ENCODE measurements around the gene COL5A1. TPM values are rescaled to one million over a fixed set of nuclear protein-coding genes. Genes with fewer than 3 reads are reported as not detected.

COL5A1 gene
- total RNA-seq = under 1 TPM in 1 of 2 experiments, not detected in 1; 0.10 TPM

GRCh38 chr9:134641173-134641989 lies at the start of gene COL5A1:
TSS of gene COL5A1 (plus strand) at chr9:134641803. CDS start at chr9:134642188, 385 bp downstream.
- no peaks in the 10 kb centered on the region for H3K9me3 Mint-ChIP-seq
- H3K36me3 Mint-ChIP-seq (ENCODE audit: low read depth) = no peaks in the 10 kb centered on the region
- H3K4me1 Mint-ChIP-seq (ENCODE audit: low read depth) = no peaks in the 10 kb centered on the region
- peak within 1 kb of the TSS; percentile 18 for H3K4me3 Mint-ChIP-seq
- peak; percentile 37 for DNase-seq
- H3K27ac Mint-ChIP-seq = no peak within 1 kb of the TSS
- peaks cover 15% of the 10 kb centered on the region for H3K27me3 Mint-ChIP-seq (ENCODE audit: low read depth)
- intact Hi-C loops (cut with micrococcal nuclease) = loop anchor here (5.0 kb wide), 1 partner anchor 194 kb away; no protein-coding TSS in a partner anchor
- CTCF ChIA-PET = no interaction called here

GRCh38 chr9:134592018-134592818 lies 49.4 kb upstream of the COL5A1 start:
- intact Hi-C loops (cut with micrococcal nuclease) = no loop called here
- no peak overlapping the region for H3K27ac Mint-ChIP-seq
- H3K4me3 Mint-ChIP-seq = no peak overlapping the region
- peaks cover 4% of the 10 kb centered on the region for H3K27me3 Mint-ChIP-seq (ENCODE audit: low read depth)
- H3K36me3 Mint-ChIP-seq (ENCODE audit: low read depth) = no peaks in the 10 kb centered on the region
- DNase-seq = no peak
- no peaks in the 10 kb centered on the region for H3K4me1 Mint-ChIP-seq (ENCODE audit: low read depth)
- no peaks in the 10 kb centered on the region for H3K9me3 Mint-ChIP-seq
- CTCF ChIA-PET = no interaction called here

DNA sequence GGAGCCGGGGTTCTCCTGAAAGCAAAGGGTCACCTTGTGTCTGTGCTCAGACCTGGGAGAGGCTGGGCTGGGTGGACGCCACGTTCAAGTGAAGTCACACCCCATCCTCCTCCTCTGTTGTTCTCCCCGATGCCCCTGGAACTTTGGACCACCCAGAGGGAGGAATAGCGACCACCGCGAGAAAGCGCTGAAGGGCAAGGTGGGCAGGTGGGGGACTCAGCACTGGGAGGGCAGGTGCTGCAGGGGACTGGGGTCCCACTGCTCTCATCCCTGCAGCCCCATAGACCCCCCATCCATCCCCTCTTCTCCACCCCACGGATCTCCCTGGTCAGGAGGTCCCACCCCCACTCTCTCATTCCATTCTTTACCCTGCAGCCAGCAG lies 48.8 kb upstream of the COL5A1 start:
- intact Hi-C loops (cut with micrococcal nuclease) = no loop called here
- Mint-ChIP-seq H3K4me3 (no peak overlapping the region), H3K27me3 (ENCODE audit: low read depth) (peaks cover 4% of the 10 kb centered on the region), H3K4me1 (ENCODE audit: low read depth) (no peaks in the 10 kb centered on the region), H3K27ac (no peak overlapping the region), H3K9me3 (no peaks in the 10 kb centered on the region), H3K36me3 (ENCODE audit: low read depth) (no peaks in the 10 kb centered on the region)
- CTCF ChIA-PET = no interaction called here
- DNase-seq = no peak

DNA sequence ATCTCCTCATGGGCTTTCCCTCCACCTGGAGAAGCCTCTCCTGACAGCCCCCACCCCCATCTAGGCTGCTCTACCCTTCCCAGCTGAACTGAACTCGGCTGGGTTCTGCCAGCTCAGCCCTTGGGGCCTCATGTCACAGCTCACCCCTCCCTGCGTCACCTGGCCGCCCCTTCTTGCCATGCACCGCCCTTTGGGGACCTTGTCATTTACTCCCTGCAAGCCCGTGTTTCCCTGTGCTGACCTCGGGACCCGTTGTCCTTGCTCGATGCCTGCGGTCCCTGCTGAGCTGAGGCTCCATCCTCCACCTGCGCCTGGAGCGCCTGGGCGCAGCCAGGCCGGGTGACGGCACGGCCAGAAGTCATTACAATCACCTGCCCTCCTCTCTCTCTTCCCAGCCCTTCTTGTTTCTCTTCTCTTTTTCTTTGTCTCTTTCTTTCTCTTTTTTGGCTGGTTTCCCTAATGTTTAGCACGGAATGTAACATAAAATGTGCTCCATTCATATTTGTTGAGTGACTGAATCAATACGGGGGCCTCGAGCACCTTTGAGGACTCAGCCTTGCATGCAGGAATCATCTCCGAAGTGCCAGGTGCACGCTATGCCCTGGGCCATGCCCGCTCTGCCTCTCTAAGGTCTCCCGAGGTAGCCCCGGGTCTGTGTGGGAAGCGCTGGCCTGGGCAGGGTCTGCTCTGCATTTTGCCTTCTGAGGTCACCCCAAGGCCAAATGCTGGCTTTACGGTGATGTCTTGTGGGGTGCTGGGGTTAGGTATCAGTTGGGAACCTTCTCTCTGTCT lies 48.1 kb upstream of the COL5A1 start:
- CTCF ChIA-PET = no interaction called here
- H3K27ac Mint-ChIP-seq = no peak overlapping the region
- no peaks in the 10 kb centered on the region for H3K36me3 Mint-ChIP-seq (ENCODE audit: low read depth)
- H3K4me3 Mint-ChIP-seq = no peak overlapping the region
- H3K4me1 Mint-ChIP-seq (ENCODE audit: low read depth) = no peaks in the 10 kb centered on the region
- intact Hi-C loops (cut with micrococcal nuclease) = no loop called here
- DNase-seq = no peak
- peaks cover 4% of the 10 kb centered on the region for H3K27me3 Mint-ChIP-seq (ENCODE audit: low read depth)
- no peaks in the 10 kb centered on the region for H3K9me3 Mint-ChIP-seq

DNA sequence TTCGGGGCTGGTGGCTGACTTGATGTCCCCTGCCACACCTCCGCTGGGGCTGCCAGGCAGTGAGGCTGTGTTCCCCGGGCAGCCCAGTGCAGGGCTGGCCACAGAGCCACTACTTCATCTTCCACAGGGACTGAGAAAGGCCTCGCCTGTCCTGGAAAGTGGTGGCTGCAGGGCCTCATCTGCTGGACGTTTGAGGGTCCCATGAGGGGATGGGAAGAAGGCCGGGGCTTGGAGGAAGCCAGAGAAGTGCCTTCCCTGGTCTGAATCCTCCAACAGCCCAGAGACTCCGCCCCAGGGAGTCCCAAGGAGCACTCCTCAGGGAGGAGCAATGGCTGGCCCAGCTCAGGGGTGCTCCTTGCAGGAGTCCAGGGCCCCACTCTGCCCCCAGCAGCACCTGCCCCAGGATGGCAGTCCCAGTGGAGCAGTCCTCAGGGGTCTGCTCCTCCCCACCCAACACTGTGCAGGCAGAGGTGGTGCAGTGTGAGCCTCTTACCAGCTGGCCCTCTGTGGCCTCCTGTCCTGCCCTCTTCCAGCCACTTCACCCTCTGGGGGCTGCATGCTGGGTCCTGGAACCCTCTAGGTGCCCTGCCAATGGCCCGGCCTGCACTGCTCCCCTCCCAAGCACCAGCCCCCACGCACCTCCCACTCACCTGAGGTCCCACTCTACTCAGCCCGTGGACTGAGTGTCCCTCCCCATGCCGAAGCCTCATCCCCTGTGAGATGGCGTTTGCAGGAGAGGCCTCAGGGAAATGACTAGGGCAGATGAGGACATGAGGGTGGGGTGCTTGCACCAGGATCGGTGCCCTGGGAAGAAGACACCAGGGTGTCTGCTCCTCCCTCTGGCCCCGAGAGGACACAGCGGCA lies 47.3 kb upstream of the COL5A1 start:
- intact Hi-C loops (cut with micrococcal nuclease) = no loop called here
- H3K4me3 Mint-ChIP-seq = no peak overlapping the region
- no peaks in the 10 kb centered on the region for H3K4me1 Mint-ChIP-seq (ENCODE audit: low read depth)
- no peak for DNase-seq
- H3K27ac Mint-ChIP-seq = no peak overlapping the region
- no peaks in the 10 kb centered on the region for H3K9me3 Mint-ChIP-seq
- no peaks in the 10 kb centered on the region for H3K36me3 Mint-ChIP-seq (ENCODE audit: low read depth)
- peaks cover 4% of the 10 kb centered on the region for H3K27me3 Mint-ChIP-seq (ENCODE audit: low read depth)
- CTCF ChIA-PET = no interaction called here

GRCh38 chr9:134595014-134595413 lies 46.6 kb upstream of the COL5A1 start:
- Mint-ChIP-seq H3K27me3 (ENCODE audit: low read depth) (peaks cover 4% of the 10 kb centered on the region), H3K4me3 (no peak overlapping the region), H3K9me3 (no peaks in the 10 kb centered on the region), H3K36me3 (ENCODE audit: low read depth) (no peaks in the 10 kb centered on the region), H3K27ac (no peak overlapping the region), H3K4me1 (ENCODE audit: low read depth) (no peaks in the 10 kb centered on the region)
- DNase-seq = no peak
- CTCF ChIA-PET = no interaction called here
- intact Hi-C loops (cut with micrococcal nuclease) = no loop called here

DNA sequence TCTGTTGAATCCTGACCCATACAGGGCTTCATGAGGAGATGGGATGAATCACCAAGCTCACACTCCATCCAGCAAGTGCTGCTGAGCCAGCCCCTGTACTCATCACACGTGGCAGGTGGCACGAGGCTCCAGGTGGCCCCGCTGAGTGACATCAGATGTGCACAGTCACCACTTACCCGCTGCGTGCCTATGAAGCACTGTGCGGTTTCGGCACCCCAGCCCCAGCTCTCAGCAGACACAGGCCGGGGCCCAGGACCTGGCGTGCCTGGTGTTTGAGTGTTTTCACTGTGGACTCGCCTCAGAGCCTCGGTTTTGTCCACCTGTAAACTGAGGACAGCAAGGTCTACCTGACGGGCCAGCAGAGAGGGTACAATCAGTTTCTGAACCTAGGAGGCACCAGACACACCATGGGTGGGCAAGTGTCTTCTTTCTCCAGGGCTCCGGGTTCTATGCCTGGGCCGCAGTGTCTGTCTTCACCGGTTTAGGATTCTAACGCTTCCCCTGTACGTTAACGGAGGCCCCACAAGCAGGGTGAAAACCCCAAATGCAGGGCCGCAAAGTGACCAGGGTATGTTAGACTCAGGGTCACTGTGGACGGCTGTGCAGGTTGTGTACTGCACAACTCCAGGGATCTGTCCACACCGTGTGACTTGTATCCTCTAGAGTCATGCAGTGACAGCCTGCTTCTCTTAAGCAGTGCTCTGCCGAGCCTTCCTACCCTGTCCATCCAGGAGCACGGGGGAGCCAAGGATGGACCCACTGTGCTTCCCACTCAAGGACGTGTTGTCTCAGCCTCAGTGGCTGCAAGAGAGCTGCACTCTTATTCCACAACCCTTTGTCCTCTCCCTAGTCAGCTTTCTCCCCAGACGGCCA lies 44.3 kb upstream of the COL5A1 start:
- H3K36me3 Mint-ChIP-seq (ENCODE audit: low read depth) = no peaks in the 10 kb centered on the region

DNA sequence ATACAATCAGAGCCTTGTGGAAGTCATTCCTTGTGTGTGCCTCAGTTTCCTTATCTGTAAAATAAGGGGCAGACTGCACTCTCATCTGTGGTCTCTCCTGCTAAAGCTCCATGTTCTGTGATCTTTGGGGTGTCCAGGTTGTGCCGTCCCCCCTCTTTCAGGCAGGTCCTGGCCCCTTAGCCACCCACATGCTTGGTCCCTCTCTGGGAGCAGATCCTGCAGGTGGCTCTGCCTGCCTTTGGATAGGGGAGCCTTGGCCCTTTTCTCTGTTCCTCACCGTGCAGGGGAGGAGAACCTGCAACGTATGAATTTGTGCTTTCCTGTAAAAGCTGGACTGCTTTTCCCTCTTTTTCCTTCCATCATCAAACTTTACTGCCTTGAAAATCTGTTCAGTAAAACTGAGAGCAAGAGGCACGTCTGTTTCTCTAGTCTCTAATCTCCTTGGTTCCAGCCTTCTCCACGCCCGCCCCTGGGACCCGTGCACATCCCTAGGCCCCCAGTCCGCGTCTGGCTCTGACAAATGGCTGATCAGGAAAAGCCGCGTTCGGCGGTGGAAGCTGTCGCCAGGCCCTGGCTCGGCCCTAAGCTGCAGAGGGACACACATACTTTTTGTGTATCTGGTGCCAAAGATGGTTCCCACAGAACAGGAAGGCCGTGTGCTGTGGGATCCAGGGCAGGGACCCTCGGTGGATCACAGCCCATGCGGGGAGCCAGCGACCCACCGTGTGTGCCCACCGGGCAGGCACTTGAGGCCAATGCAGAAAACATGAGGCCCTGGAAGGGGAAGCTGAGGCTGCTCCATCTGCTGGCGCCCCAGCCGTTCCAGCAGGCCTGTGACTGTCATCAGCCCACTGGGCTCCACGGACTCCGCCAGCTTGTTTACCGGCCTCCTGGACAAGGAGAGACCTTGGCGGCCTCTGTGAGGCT lies 43.4 kb upstream of the COL5A1 start:
- no peaks in the 10 kb centered on the region for H3K4me1 Mint-ChIP-seq (ENCODE audit: low read depth)
- no peak for DNase-seq
- no peak overlapping the region for H3K4me3 Mint-ChIP-seq
- H3K36me3 Mint-ChIP-seq (ENCODE audit: low read depth) = no peaks in the 10 kb centered on the region
- intact Hi-C loops (cut with micrococcal nuclease) = no loop called here
- H3K27me3 Mint-ChIP-seq (ENCODE audit: low read depth) = peaks cover 10% of the 10 kb centered on the region
- H3K9me3 Mint-ChIP-seq = no peaks in the 10 kb centered on the region
- CTCF ChIA-PET = no interaction called here
- H3K27ac Mint-ChIP-seq = no peak overlapping the region

More for the DNA sequence above, 44.3 kb upstream of the COL5A1 start:
- intact Hi-C loops (cut with micrococcal nuclease) = no loop called here
- Mint-ChIP-seq H3K4me3 (no peak overlapping the region), H3K27me3 (ENCODE audit: low read depth) (peaks cover 10% of the 10 kb centered on the region), H3K4me1 (ENCODE audit: low read depth) (no peaks in the 10 kb centered on the region), H3K27ac (no peak overlapping the region), H3K9me3 (no peaks in the 10 kb centered on the region)
- no peak for DNase-seq
- CTCF ChIA-PET = no interaction called here

GRCh38 chr9:134598884-134599245 lies 42.7 kb upstream of the COL5A1 start:
- intact Hi-C loops (cut with micrococcal nuclease) = no loop called here

DNA sequence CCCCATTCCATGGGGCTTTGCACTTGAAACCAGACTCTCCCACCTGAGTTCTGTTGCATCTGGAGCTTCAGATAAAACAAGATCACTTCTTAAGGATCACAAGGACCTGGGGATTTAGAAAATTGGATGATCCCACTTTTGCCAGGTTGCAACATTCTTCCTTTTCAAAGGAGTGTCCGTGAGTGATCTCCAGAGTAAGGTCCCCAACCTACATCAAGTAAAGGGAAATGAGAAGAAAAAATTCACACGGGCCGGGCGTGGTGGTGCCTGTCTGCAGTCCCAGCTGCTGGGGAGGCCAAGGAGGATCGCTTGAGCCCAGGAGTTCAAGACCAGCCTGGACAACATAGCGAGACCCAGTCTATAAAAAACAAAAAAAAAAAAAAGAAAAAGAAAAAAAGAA lies 41.2 kb upstream of the COL5A1 start:
- CTCF ChIA-PET = no interaction called here
- Mint-ChIP-seq H3K4me1 (ENCODE audit: low read depth) (no peaks in the 10 kb centered on the region), H3K27ac (no peak overlapping the region), H3K36me3 (ENCODE audit: low read depth) (no peaks in the 10 kb centered on the region), H3K27me3 (ENCODE audit: low read depth) (peaks cover 10% of the 10 kb centered on the region), H3K4me3 (no peak overlapping the region), H3K9me3 (no peaks in the 10 kb centered on the region)
- DNase-seq = no peak
- intact Hi-C loops (cut with micrococcal nuclease) = no loop called here

More at GRCh38 chr9:134598884-134599245, 42.7 kb upstream of the COL5A1 start:
- no peaks in the 10 kb centered on the region for H3K4me1 Mint-ChIP-seq (ENCODE audit: low read depth)
- CTCF ChIA-PET = no interaction called here
- no peak overlapping the region for H3K27ac Mint-ChIP-seq
- no peaks in the 10 kb centered on the region for H3K36me3 Mint-ChIP-seq (ENCODE audit: low read depth)
- DNase-seq = no peak
- peaks cover 10% of the 10 kb centered on the region for H3K27me3 Mint-ChIP-seq (ENCODE audit: low read depth)
- H3K4me3 Mint-ChIP-seq = no peak overlapping the region
- no peaks in the 10 kb centered on the region for H3K9me3 Mint-ChIP-seq

Data from activated naive CD4-positive, alpha-beta T cell treated with anti-CD3 and anti-CD28 coated beads for 36 hours (primary cell).